ENCODE results near the gene PGAP6.

GRCh38 chr16:322476-323143, 59.2 kb downstream of the PGAP6 start:
- TF ChIP-seq POLR2A (IDR thresholded peaks at IDR 0.05; ENCODE audit: low read length), result no peak
- no peak for TF ChIP-seq GATA1 (IDR thresholded peaks at IDR 0.05; ENCODE audit: low read depth, low read length)

Data from erythroblast (primary cell).